ENCODE results near the gene CIC. TPM values are rescaled to one million over a fixed set of nuclear protein-coding genes. Genes with fewer than 3 reads are reported as not detected.

The CIC gene
- total RNA-seq, 2 experiments from 2014 or later = 49.5 to 51.7 TPM

DNA sequence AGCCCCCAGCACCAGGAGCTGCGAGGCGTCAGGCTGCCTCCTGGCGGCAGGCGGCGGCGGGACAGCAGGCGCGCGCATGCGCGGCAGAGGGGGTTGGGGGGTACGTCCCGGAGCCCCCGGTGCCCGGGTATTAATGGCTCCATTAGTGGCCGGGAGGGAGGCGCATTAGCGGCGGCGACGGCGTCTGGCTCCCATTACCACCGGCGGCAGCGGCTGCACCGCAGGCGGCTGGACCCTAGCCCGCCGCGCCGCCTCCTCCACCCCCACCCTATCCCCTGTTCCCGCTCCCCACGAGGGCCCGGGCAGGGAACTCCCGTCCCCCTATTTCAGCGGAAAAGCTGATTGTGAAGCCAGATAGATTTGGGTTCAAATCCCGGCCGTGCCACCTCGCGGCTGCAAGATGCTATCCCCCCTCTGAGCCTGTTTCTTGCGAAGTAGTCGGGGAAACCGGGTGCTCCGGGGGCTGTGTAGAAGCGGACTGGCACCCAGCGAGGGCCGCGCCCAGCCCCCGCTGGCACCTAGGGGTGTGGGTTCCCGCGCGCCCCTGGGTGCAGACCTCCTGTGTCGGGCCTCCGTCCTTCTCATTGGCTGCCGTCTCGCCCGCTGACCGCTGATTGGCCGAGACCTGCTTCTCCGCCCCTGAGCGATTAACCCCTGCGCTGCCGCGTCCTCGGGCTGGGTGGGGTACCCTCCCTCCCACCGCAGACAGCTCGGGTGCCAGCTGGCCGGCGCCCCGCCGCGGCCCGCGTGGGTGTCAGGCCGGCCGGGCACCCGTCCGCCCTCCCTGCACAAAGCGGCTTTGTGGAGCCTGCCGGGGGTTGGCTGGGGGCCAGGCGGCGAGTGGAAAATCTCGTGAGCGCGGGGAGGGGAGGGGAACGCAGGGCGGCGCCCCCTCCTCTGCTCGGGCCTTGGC lies 11.1 kb downstream of the CIC start:
- ChIA-PET CTCF (interaction anchor here (0.6 to 4.8 kb wide), 21 partner anchors 9 to 198 kb away, joined by 3 to 50 read pairs (median 5); partner anchors contain the start of genes CIC, DEDD2, GSK3A and PAFAH1B3), POLR2A (interaction anchor here (0.9 to 2.3 kb wide), 5 partner anchors 10 to 159 kb away, joined by 3 to 12 read pairs (median 6); partner anchors contain the start of gene GSK3A)

- POLR2A ChIA-PET = interaction anchor here (1.2 kb wide), 1 partner anchor 10 kb away, joined by 3 read pairs; no protein-coding TSS in a partner anchor
- CTCF ChIA-PET = interaction anchor here (1.0 to 4.8 kb wide), 6 partner anchors 8 to 64 kb away, joined by 3 to 50 read pairs (median 6); partner anchors contain the start of genes DEDD2 and GSK3A
Measured at GRCh38 chr19:42280815-42281145, 11.7 kb downstream of the CIC start.

DNA sequence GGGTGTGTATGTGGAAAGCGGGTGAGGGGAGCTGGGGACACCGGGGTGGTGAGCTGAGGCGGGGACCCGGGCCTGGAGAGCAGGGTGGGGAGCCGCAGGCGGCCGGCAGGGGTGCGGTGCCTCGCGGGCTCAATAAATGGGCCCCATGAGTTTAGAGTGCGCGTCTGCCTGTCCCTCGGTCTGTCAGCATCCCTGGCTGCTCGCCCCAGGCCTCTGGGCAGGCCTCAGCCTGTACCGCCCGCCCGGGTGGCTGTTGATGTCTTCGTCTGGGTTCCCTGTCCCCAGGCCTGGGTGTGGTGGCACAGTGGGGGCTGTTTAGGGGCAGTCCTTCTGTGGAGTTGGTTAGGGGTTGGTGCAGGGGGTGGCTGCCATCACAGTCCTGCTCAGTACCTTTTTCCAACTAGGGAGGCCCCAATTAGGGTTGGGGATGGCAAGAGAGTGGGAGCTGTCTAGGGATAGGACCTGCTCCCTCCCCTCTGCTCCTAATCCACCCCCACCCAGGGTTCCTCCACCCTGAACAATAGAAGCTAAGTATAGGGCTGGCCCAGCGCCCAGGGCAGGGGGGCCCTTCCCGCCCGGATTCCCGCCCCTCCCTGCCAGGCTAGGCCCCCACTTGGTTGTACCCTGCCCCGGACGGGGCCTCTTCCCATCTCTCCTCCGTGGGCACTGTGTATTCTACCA lies 12.2 kb downstream of the CIC start:
- ChIA-PET CTCF (interaction anchor here (1.0 to 4.8 kb wide), 4 partner anchors 9 to 41 kb away, joined by 3 to 50 read pairs (median 7); partner anchors contain the start of gene GSK3A), POLR2A (interaction anchor here (0.8 to 1.2 kb wide), 2 partner anchors 10 to 37 kb away, joined by 3 to 4 read pairs; no protein-coding TSS in a partner anchor)

GRCh38 chr19:42281827-42282762 lies 13.0 kb downstream of the CIC start:
- POLR2A ChIA-PET = interaction anchor here (0.7 to 1.2 kb wide), 5 partner anchors 11 to 39 kb away, joined by 3 to 4 read pairs (median 3); partner anchors contain the start of gene GSK3A

GRCh38 chr19:42282819-42283187 lies 13.8 kb downstream of the CIC start:
- ChIA-PET POLR2A (interaction anchor here (0.7 to 1.0 kb wide), 3 partner anchors 13 to 40 kb away, joined by 3 to 4 read pairs (median 3); partner anchors contain the start of gene GSK3A), CTCF (interaction anchor here (0.5 to 4.8 kb wide), 4 partner anchors 11 to 174 kb away, joined by 3 to 50 read pairs (median 6); partner anchors contain the start of gene GSK3A)

More at GRCh38 chr19:42281827-42282762, 13.0 kb downstream of the CIC start:
- CTCF ChIA-PET = interaction anchor here (0.8 to 4.8 kb wide), 4 partner anchors 10 to 173 kb away, joined by 3 to 50 read pairs (median 6); partner anchors contain the start of gene GSK3A

- POLR2A ChIA-PET = interaction anchor here (1.0 kb wide), 2 partner anchors 12 to 41 kb away, joined by 3 to 4 read pairs; partner anchors contain the start of gene GSK3A
Measured at GRCh38 chr19:42283188-42284065, 14.4 kb downstream of the CIC start.

GRCh38 chr19:42284066-42284501 lies 15.0 kb downstream of the CIC start:
- ChIA-PET CTCF (interaction anchor here (0.6 to 1.2 kb wide), 3 partner anchors 15 to 33 kb away, joined by 3 to 4 read pairs (median 4); no protein-coding TSS in a partner anchor), POLR2A (interaction anchor here (1.2 kb wide), 1 partner anchor 14 kb away, joined by 5 read pairs; no protein-coding TSS in a partner anchor)

More at GRCh38 chr19:42283188-42284065, 14.4 kb downstream of the CIC start:
- CTCF ChIA-PET = interaction anchor here (0.5 to 4.8 kb wide), 4 partner anchors 11 to 174 kb away, joined by 3 to 50 read pairs (median 6); partner anchors contain the start of gene GSK3A

DNA sequence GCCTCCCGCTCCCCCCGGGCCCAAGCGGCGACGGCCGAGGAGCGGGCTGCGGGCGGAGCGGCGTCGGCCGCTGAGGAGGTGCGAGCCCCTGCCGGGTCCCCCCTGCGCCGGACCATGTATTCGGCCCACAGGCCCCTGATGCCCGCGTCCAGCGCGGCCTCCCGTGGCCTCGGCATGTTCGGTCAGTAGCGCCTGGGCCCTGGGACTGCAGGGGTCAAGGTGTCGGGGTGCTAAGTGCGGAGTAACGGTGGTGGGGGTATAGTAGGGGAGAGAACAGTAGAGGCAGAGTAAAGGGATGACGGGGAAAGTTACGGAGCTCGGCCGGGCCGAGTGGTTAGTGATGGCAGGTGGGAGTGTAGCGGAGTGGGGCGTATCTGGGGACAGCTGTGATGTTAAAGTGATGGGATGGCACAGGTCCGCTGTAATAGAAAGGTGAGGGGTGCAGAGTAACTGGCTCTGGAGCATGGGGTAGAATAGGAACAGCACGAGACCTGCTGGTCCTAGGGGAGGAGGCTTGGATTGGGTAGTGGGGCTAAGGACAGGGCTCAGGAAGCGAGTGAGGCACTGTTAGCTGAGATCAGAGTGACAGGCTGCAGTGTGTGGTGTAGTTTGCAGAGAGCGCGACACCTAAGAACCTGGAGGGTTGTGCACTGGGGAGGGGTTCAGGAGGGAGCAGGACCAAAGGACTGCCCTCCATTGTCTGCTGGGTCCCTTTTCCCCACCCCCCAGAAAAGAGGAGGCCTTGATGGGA lies 15.7 kb downstream of the CIC start:
- POLR2A ChIA-PET = interaction anchor here (1.1 to 1.2 kb wide), 2 partner anchors 14 to 40 kb away, joined by 3 to 5 read pairs; no protein-coding TSS in a partner anchor
- CTCF ChIA-PET = interaction anchor here (0.6 to 1.2 kb wide), 3 partner anchors 15 to 34 kb away, joined by 3 to 4 read pairs (median 4); no protein-coding TSS in a partner anchor

DNA sequence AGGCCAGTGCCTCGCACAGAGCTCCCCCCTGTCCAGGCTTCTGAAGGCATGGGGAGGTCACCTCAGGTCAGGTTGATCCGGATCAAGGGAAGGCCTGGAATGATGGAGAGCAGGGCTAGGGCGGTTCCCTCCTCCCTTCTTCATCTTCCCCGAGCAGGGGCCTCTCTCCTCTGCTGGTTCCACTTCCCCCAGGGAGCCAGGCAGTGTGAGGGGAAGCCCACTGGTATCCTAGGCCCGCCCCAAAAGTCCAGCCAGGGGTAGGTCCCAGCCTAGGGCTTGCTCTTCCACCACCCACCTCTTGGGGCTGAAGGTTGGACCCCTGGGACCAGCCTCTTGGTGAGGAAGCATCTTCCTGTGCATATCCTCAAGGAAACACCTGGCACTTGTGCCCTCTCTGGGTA lies 16.5 kb downstream of the CIC start:
- CTCF ChIA-PET = interaction anchor here (1.2 kb wide), 2 partner anchors 19 to 34 kb away, joined by 3 to 4 read pairs; no protein-coding TSS in a partner anchor
- POLR2A ChIA-PET = interaction anchor here (1.1 kb wide), 1 partner anchor 41 kb away, joined by 3 read pairs; no protein-coding TSS in a partner anchor

GRCh38 chr19:42285988-42286348 lies 16.9 kb downstream of the CIC start:
- ChIA-PET CTCF (no interaction called here), POLR2A (no interaction called here)

DNA sequence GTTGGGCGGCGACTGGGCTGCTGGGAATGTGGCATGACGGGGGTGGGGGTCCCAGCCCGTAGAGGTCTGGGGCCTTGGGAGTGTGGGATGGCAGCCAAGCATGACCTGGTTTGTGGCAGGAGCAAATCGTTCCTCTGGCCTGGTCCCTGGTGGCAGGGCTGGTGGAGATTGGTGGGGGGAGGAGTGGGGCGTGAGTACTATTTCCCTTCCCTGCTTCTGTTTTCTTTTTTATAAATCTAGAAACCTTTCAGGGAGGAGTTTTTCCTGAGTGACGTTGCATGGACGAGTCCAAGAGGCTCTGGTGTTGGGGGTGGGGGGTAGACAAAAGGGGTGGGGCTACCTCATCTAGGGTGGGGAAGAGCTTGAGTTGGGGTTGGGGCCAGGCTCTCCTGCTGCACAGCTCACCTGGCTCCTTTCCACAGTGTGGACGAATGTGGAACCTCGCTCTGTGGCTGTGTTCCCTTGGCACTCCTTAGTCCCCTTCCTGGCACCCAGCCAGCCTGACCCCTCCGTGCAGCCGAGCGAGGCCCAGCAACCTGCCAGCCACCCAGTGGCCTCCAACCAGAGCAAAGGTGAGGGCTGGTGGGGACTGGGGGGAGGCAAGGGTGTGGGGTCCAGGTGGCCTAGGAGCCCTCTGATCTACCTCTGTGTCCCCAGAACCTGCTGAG lies 17.4 kb downstream of the CIC start:
- ChIA-PET CTCF (no interaction called here), POLR2A (no interaction called here)

- ChIA-PET POLR2A (no interaction called here), CTCF (interaction anchor here (1.1 to 1.9 kb wide), 2 partner anchors 10 to 15 kb away, joined by 3 to 10 read pairs; partner anchors contain the start of gene PRR19)
Measured at GRCh38 chr19:42287017-42287826, 18.2 kb downstream of the CIC start.

DNA sequence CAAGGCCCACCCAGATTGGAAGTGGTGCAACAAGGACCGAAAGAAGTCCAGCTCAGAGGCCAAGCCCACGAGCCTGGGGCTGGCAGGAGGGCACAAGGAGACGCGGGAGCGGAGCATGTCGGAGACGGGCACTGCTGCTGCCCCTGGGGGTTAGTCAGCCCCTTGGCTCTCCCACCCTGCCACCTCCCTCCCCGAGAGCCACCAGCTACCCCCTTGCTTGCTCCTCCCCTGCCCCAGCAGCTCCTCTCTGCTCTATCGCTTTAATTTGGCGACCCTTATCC lies 18.7 kb downstream of the CIC start:
- ChIA-PET POLR2A (no interaction called here), CTCF (interaction anchor here (1.1 to 2.4 kb wide), 3 partner anchors 8 to 14 kb away, joined by 3 to 10 read pairs (median 7); partner anchors contain the start of gene PRR19)

GRCh38 chr19:42288387-42288786 lies 19.3 kb downstream of the CIC start:
- CTCF ChIA-PET = interaction anchor here (0.6 to 2.4 kb wide), 4 partner anchors 9 to 59 kb away, joined by 3 to 10 read pairs (median 6); partner anchors contain the start of gene PRR19
- POLR2A ChIA-PET = interaction anchor here (0.5 kb wide), 1 partner anchor 32 kb away, joined by 3 read pairs; no protein-coding TSS in a partner anchor
